HL-60/S4 (cell line): Measurements from ENCODE around the gene MYRIP.

Source experiments
- in situ Hi-C: fragments of 300-500 bp; cut with MboI; formaldehyde crosslinking; loops from 2 replicates; pipeline ENCODE4 v1.14.3; 2022; ENCODE audit warnings: low sequenced_read_pairs

The MYRIP gene

GRCh38 chr3:40178012-40178594 lies 368.7 kb downstream of the MYRIP start:
- in situ Hi-C loops = no loop called here

- in situ Hi-C loops = no loop called here
Measured at GRCh38 chr3:40179016-40179415, 369.6 kb downstream of the MYRIP start.

GRCh38 chr3:40181182-40181581 lies 371.8 kb downstream of the MYRIP start:
- in situ Hi-C loops = no loop called here

GRCh38 chr3:40185029-40185695 lies 375.8 kb downstream of the MYRIP start:
- in situ Hi-C loops = no loop called here

GRCh38 chr3:40186508-40186907 lies 377.1 kb downstream of the MYRIP start:
- in situ Hi-C loops = no loop called here

GRCh38 chr3:40187945-40188344 lies 378.5 kb downstream of the MYRIP start:
- in situ Hi-C loops = no loop called here

GRCh38 chr3:40189118-40189517 lies 379.7 kb downstream of the MYRIP start:
- in situ Hi-C loops = no loop called here

- in situ Hi-C loops = loop anchor here (10.0 kb wide), 1 partner anchor 125 kb away; no protein-coding TSS in a partner anchor
Measured at GRCh38 chr3:40190056-40190455, 380.6 kb downstream of the MYRIP start.

- in situ Hi-C loops = loop anchor here (10.0 kb wide), 1 partner anchor 124 kb away; no protein-coding TSS in a partner anchor
Measured at GRCh38 chr3:40191251-40191650, 381.8 kb downstream of the MYRIP start.

- in situ Hi-C loops = loop anchor here (10.0 kb wide), 1 partner anchor 123 kb away; no protein-coding TSS in a partner anchor
Measured at GRCh38 chr3:40191850-40192448, 382.5 kb downstream of the MYRIP start.

GRCh38 chr3:40192628-40193027 lies 383.2 kb downstream of the MYRIP start:
- in situ Hi-C loops = loop anchor here (10.0 kb wide), 1 partner anchor 122 kb away; no protein-coding TSS in a partner anchor

GRCh38 chr3:40196966-40197365 lies 387.6 kb downstream of the MYRIP start:
- in situ Hi-C loops = loop anchor here (10.0 kb wide), 1 partner anchor 118 kb away; no protein-coding TSS in a partner anchor

GRCh38 chr3:40200692-40201316 lies 391.4 kb downstream of the MYRIP start:
- in situ Hi-C loops = no loop called here

- in situ Hi-C loops = no loop called here
Measured at GRCh38 chr3:40201770-40202169, 392.4 kb downstream of the MYRIP start.

GRCh38 chr3:40206522-40206921 lies 397.1 kb downstream of the MYRIP start:
- in situ Hi-C loops = no loop called here

GRCh38 chr3:40207796-40208195 lies 398.4 kb downstream of the MYRIP start:
- in situ Hi-C loops = no loop called here

GRCh38 chr3:40208251-40208650 lies 398.8 kb downstream of the MYRIP start:
- in situ Hi-C loops = no loop called here

- in situ Hi-C loops = no loop called here
Measured at GRCh38 chr3:40211579-40211978, 402.2 kb downstream of the MYRIP start.

- in situ Hi-C loops = no loop called here
Measured at GRCh38 chr3:40213556-40213955, 404.1 kb downstream of the MYRIP start.

GRCh38 chr3:40215015-40215414 lies 405.6 kb downstream of the MYRIP start:
- in situ Hi-C loops = no loop called here

GRCh38 chr3:40216471-40216870 lies 407.1 kb downstream of the MYRIP start:
- in situ Hi-C loops = no loop called here

GRCh38 chr3:40223856-40224255 lies 414.4 kb downstream of the MYRIP start:
- in situ Hi-C loops = no loop called here
